Caco-2 (cell line): ENCODE results near the gene RBP2. TPM values are rescaled to one million over a fixed set of nuclear protein-coding genes. Genes with fewer than 3 reads are reported as not detected.
A peak's percentile ranks its signal among the peaks of the same experiment; 100 is the strongest.

Experiments
- BruUV-seq: library from RNA; stranded (reverse); fragments of 400-500 nt; replicated peaks from 2 replicates; lab custom pipeline; 2021; lab: Mats Ljungman, UMichigan
- CTCF ChIA-PET: fragments of 300-600 bp; sonication (Branson Sonifier 250); formaldehyde crosslinking; loops from one replicate; lab custom pipeline; 2022; ENCODE audit warnings: antibody characterized with exemption; lab: Charles Lee
- POLR2A ChIA-PET: fragments of 300-600 bp; sonication (Branson Sonifier 250); formaldehyde crosslinking; loops from one replicate; lab custom pipeline; 2022; ENCODE audit warnings: antibody characterized with exemption; lab: Charles Lee
- DNase-seq, 2 experiments: peaks; one replicate each; pipeline versions ENCODE4 v3.0.0 to v3.0.0-alpha.2; 2020 to 2022
- H3K27me3 ChIP-seq: replicated peaks from 2 replicates; pipeline ENCODE4 v1.6.0; 2011; ENCODE audit warnings: low read length; ENCODE audit not compliant: control insufficient read depth, insufficient read depth
- H3K36me3 ChIP-seq: 2 replicates; pipeline ENCODE4 v1.5.1; 2011; ENCODE audit warnings: low read length; ENCODE audit not compliant: control insufficient read depth, insufficient read depth
- H3K4me1 ChIP-seq: fragments of 250-450 bp; sonication (Bioruptor Pico); 2 replicates; pipeline ENCODE4 v1.5.1; 2020; ENCODE audit warnings: mild to moderate bottlenecking
- H3K4me3 ChIP-seq: 2 replicates; pipeline ENCODE4 v1.5.1; 2011; ENCODE audit warnings: low read depth, mild to moderate bottlenecking, control low read depth, low read length
- H3K9me3 ChIP-seq: fragments of 250-450 bp; sonication (Bioruptor Pico); 2 replicates; pipeline ENCODE4 v1.5.1; 2020; ENCODE audit warnings: mild to moderate bottlenecking, moderate library complexity
- H3K27ac Mint-ChIP-seq: one replicate; pipeline ENCODE4 v1.8.0; 2022; ENCODE audit warnings: mixed read lengths; ENCODE audit not compliant: unreplicated experiment
- H3K27me3 Mint-ChIP-seq: one replicate; pipeline ENCODE4 v1.8.0; 2022; ENCODE audit warnings: mixed read lengths; ENCODE audit not compliant: insufficient read depth, unreplicated experiment
- H3K36me3 Mint-ChIP-seq: one replicate; pipeline ENCODE4 v1.8.0; 2022; ENCODE audit warnings: mild to moderate bottlenecking, mixed read lengths; ENCODE audit not compliant: insufficient read depth, unreplicated experiment
- H3K4me1 Mint-ChIP-seq: one replicate; pipeline ENCODE4 v1.8.0; 2022; ENCODE audit warnings: low read depth, mixed read lengths; ENCODE audit not compliant: unreplicated experiment
- H3K4me3 Mint-ChIP-seq: one replicate; pipeline ENCODE4 v1.8.0; 2022; ENCODE audit warnings: mild to moderate bottlenecking, moderate library complexity, mixed read lengths; ENCODE audit not compliant: unreplicated experiment
- H3K9me3 Mint-ChIP-seq: one replicate; pipeline ENCODE4 v1.8.0; 2022; ENCODE audit warnings: mixed read lengths; ENCODE audit not compliant: unreplicated experiment
- CTCF ChIP-seq, 2 experiments: fragments of 200-600 bp in 1 of 2; IDR thresholded peaks; 1 replicate in 1 of 2; 2 replicates in 1 of 2; pipeline versions ENCODE4 v1.5.1 to v1.8.0; 2011 to 2022; ENCODE audit warnings: antibody characterized with exemption in 1 of 2, control low read depth in 1 of 2, inconsistent platforms in 1 of 2, low read depth in 1 of 2, low read length in 1 of 2, mild to moderate bottlenecking in 1 of 2, moderate library complexity in 1 of 2; ENCODE audit not compliant: insufficient read depth in 1 of 2, severe bottlenecking in 1 of 2, unreplicated experiment in 1 of 2
- intact Hi-C: fragments of 100-400 bp; cut with micrococcal nuclease; formaldehyde crosslinking; loops from one replicate; pipeline ENCODE4 v1.10.0; 2022; ENCODE audit not compliant: unreplicated experiment
- total RNA-seq: library from RNA; stranded (reverse); gene quantifications from 2 replicates; pipeline ENCODE4 v1.2.3, GENCODE V29; 2022

The RBP2 gene
- total RNA-seq, 1 experiment from 2014 or later: 28.0 TPM

- Histone ChIP-seq H3K27me3 (no peaks in the 10 kb centered on the region), H3K36me3 (no peaks in the 10 kb centered on the region), H3K4me3 (no peak overlapping the region), H3K9me3 (no peaks in the 10 kb centered on the region), H3K4me1 (peaks cover 40% of the 10 kb centered on the region)
- Mint-ChIP-seq H3K27me3 (no peaks in the 10 kb centered on the region), H3K9me3 (no peaks in the 10 kb centered on the region), H3K4me3 (no peak overlapping the region), H3K4me1 (peaks cover 22% of the 10 kb centered on the region), H3K27ac (no peak overlapping the region), H3K36me3 (peaks cover 5% of the 10 kb centered on the region)
- ChIA-PET POLR2A (no interaction called here), CTCF (no interaction called here)
- intact Hi-C loops: no loop called here
- BruUV-seq: no TSS peak
- DNase-seq: peak; percentile 24 to 57
- TF ChIP-seq CTCF (IDR thresholded peaks at IDR 0.05; ENCODE audit: insufficient read depth in 1 of 2, low read depth in 1 of 2, low read length in 1 of 2, severe bottlenecking in 1 of 2, unreplicated experiment in 1 of 2): no peak
Measured at GRCh38 chr3:139473155-139473771, 3.1 kb downstream of the RBP2 start.

GRCh38 chr3:139472380-139473010 is 3.8 kb downstream of the RBP2 start:
- Histone ChIP-seq H3K4me1 (peaks cover 33% of the 10 kb centered on the region), H3K27me3 (no peaks in the 10 kb centered on the region), H3K36me3 (no peaks in the 10 kb centered on the region), H3K9me3 (no peaks in the 10 kb centered on the region), H3K4me3 (no peak overlapping the region)
- TF ChIP-seq CTCF (IDR thresholded peaks at IDR 0.05; ENCODE audit: insufficient read depth in 1 of 2, low read depth in 1 of 2, low read length in 1 of 2, severe bottlenecking in 1 of 2, unreplicated experiment in 1 of 2): no peak
- Mint-ChIP-seq H3K36me3 (peaks cover 5% of the 10 kb centered on the region), H3K4me1 (peaks cover 15% of the 10 kb centered on the region), H3K27me3 (no peaks in the 10 kb centered on the region), H3K27ac (no peak overlapping the region), H3K9me3 (no peaks in the 10 kb centered on the region), H3K4me3 (no peak overlapping the region)
- no TSS peak for BruUV-seq
- no peak for DNase-seq
- intact Hi-C loops: no loop called here
- CTCF ChIA-PET: no interaction called here
- POLR2A ChIA-PET: no interaction called here

DNA sequence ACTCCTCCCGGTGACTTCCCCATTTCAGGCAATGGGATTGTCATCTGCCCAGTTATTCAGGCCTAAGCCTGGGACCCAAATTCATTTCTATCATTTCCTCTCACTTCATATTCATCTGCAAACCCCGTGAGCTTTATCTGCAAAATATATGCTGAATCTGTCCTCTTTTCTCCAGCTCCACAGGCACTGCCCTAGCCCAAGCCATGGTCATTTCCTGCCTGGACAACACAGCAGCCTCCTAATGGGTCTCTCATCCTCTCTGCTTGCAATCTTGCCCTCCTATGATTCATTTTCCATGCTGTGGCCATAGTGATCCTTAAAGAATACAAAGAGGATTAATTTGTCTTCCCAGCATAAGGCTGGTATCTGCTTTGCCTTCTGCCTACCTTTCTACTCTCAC is 6.1 kb downstream of the RBP2 start:
- Mint-ChIP-seq H3K27me3 (no peaks in the 10 kb centered on the region), H3K9me3 (no peaks in the 10 kb centered on the region), H3K27ac (no peak overlapping the region), H3K4me3 (no peak overlapping the region), H3K4me1 (no peaks in the 10 kb centered on the region), H3K36me3 (peaks cover 5% of the 10 kb centered on the region)
- no peaks in the 10 kb centered on the region for H3K36me3 ChIP-seq
- H3K27me3 ChIP-seq: no peaks in the 10 kb centered on the region
- no peak for DNase-seq
- no peak overlapping the region for H3K4me3 ChIP-seq
- CTCF ChIA-PET: no interaction called here
- POLR2A ChIA-PET: no interaction called here
- peaks cover 11% of the 10 kb centered on the region; the same call in 1 of the 2 replicates for H3K4me1 ChIP-seq
- intact Hi-C loops: no loop called here
- BruUV-seq: no TSS peak
- no peak for TF ChIP-seq CTCF (IDR thresholded peaks at IDR 0.05; ENCODE audit: insufficient read depth in 1 of 2, low read depth in 1 of 2, low read length in 1 of 2, severe bottlenecking in 1 of 2, unreplicated experiment in 1 of 2)
- H3K9me3 ChIP-seq: no peaks in the 10 kb centered on the region
